ENCODE data around the gene CPA2. TPM values are rescaled to one million over a fixed set of nuclear protein-coding genes. Genes with fewer than 3 reads are reported as not detected.

Gene CPA2
- total RNA-seq, 2 experiments from 2014 or later: not detected

- Mint-ChIP-seq H3K27ac (no peak overlapping the region), H3K36me3 (ENCODE audit: low read depth) (no peaks in the 10 kb centered on the region), H3K4me1 (ENCODE audit: low read depth) (peaks cover 5% of the 10 kb centered on the region), H3K9me3 (no peaks in the 10 kb centered on the region), H3K27me3 (no peaks in the 10 kb centered on the region), H3K4me3 (peak overlapping the region; percentile 62)
- peaks cover 0 to 2% of the 10 kb centered on the region in 2 experiments for H3K27me3 ChIP-seq (ENCODE audit: control insufficient read depth in 1 of 2, insufficient read depth in 2 of 2, low read length in 2 of 2)
- ChIA-PET POLR2A (no interaction called here), CTCF (no interaction called here)
- no peak for TF ChIP-seq CTCF (IDR thresholded peaks at IDR 0.05)
- ATAC-seq (ENCODE audit: poor library complexity) (no peak), DNase-seq (no peak)
- no peak overlapping the region for H3K4me3 ChIP-seq (ENCODE audit: low read length)
- H3K27ac ChIP-seq (ENCODE audit: low read depth in 1 of 2, low read length in 2 of 2): no peak overlapping the region
- intact Hi-C loops (cut with DNase I, micrococcal nuclease): no loop called here
- H3K4me1 ChIP-seq (ENCODE audit: insufficient read depth, low read length): peaks cover 5% of the 10 kb centered on the region
- H3K9me3 ChIP-seq (ENCODE audit: control insufficient read depth in 1 of 2, insufficient read depth in 1 of 2, low read length in 2 of 2): no peaks in the 10 kb centered on the region
- no peaks in the 10 kb centered on the region for H3K36me3 ChIP-seq (ENCODE audit: insufficient read depth, low read length)
Measured at GRCh38 chr7:130274296-130274695, 7.6 kb downstream of the CPA2 start.

GRCh38 chr7:130274983-130275591, 8.4 kb downstream of the CPA2 start:
- Histone ChIP-seq H3K4me1 (ENCODE audit: insufficient read depth, low read length) (peaks cover 5% of the 10 kb centered on the region), H3K4me3 (ENCODE audit: low read length) (no peak overlapping the region), H3K9me3 (ENCODE audit: control insufficient read depth in 1 of 2, insufficient read depth in 1 of 2, low read length in 2 of 2) (no peaks in the 10 kb centered on the region), H3K36me3 (ENCODE audit: insufficient read depth, low read length) (no peaks in the 10 kb centered on the region), H3K27me3 (ENCODE audit: control insufficient read depth in 1 of 2, insufficient read depth in 2 of 2, low read length in 2 of 2) (peaks cover 0 to 2% of the 10 kb centered on the region in 2 experiments), H3K27ac (ENCODE audit: low read depth in 1 of 2, low read length in 2 of 2) (no peak overlapping the region)
- no peak overlapping the region for H3K4me3 Mint-ChIP-seq
- no peak for TF ChIP-seq CTCF (IDR thresholded peaks at IDR 0.05)
- no peaks in the 10 kb centered on the region for H3K9me3 Mint-ChIP-seq
- H3K4me1 Mint-ChIP-seq (ENCODE audit: low read depth): peaks cover 5% of the 10 kb centered on the region
- no peaks in the 10 kb centered on the region for H3K36me3 Mint-ChIP-seq (ENCODE audit: low read depth)
- DNase-seq (no peak), ATAC-seq (ENCODE audit: poor library complexity) (no peak)
- intact Hi-C loops (cut with DNase I, micrococcal nuclease): no loop called here
- H3K27me3 Mint-ChIP-seq: no peaks in the 10 kb centered on the region
- CTCF ChIA-PET: no interaction called here
- H3K27ac Mint-ChIP-seq: no peak overlapping the region
- POLR2A ChIA-PET: no interaction called here

DNA sequence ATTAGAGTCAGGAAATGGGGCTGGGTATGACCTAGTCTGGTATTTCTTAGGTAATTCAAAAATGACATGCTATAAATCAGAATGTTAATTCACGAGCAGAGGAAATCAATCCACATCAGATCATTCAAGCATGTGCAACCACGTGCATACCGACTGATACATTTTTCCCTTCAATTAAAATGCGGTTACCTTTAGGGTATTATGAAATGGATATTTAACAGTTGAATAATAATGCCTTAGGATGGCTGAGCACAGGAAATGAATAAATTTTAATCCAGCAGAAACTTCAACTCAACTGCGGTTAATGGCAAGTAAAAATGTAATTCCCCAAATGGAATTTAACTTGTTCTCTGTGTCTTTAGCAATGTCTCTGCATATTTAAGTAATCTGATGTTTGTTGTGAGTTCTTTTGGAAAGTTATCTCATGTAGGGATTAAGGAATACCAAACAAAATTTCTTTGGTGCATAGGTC, 9.2 kb downstream of the CPA2 start:
- ChIA-PET POLR2A (no interaction called here), CTCF (no interaction called here)
- Histone ChIP-seq H3K9me3 (ENCODE audit: control insufficient read depth in 1 of 2, insufficient read depth in 1 of 2, low read length in 2 of 2) (no peaks in the 10 kb centered on the region), H3K36me3 (ENCODE audit: insufficient read depth, low read length) (no peaks in the 10 kb centered on the region), H3K27ac (ENCODE audit: low read depth in 1 of 2, low read length in 2 of 2) (no peak overlapping the region), H3K4me1 (ENCODE audit: insufficient read depth, low read length) (peaks cover 5% of the 10 kb centered on the region), H3K4me3 (ENCODE audit: low read length) (no peak overlapping the region), H3K27me3 (ENCODE audit: control insufficient read depth in 1 of 2, insufficient read depth in 2 of 2, low read length in 2 of 2) (peaks cover 0 to 2% of the 10 kb centered on the region in 2 experiments)
- Mint-ChIP-seq H3K36me3 (ENCODE audit: low read depth) (no peaks in the 10 kb centered on the region), H3K27me3 (no peaks in the 10 kb centered on the region), H3K9me3 (no peaks in the 10 kb centered on the region), H3K4me3 (no peak overlapping the region), H3K4me1 (ENCODE audit: low read depth) (peaks cover 5% of the 10 kb centered on the region), H3K27ac (no peak overlapping the region)
- no peak for TF ChIP-seq CTCF (IDR thresholded peaks at IDR 0.05)
- ATAC-seq (ENCODE audit: poor library complexity) (no peak), DNase-seq (no peak)
- intact Hi-C loops (cut with DNase I, micrococcal nuclease): no loop called here

Measured in CD4-positive, alpha-beta T cell (primary cell).